ENCODE measurements around the gene HOXD12.

Gene HOXD12

DNA sequence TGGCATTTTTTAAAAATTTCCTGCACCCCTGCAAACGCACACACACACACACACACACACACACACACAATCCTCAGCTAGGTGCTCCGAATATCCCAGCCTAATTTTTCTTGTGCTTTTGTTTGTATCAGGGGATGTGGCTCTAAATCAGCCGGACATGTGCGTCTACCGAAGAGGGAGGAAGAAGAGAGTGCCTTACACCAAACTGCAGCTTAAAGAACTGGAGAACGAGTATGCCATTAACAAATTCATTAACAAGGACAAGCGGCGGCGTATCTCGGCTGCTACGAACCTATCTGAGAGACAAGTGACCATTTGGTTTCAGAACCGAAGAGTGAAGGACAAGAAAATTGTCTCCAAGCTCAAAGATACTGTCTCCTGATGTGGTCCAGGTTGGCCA is 5.2 kb upstream of the HOXD12 start:
- Histone ChIP-seq H3K27ac (ENCODE audit: insufficient read depth, low read depth, low read length, poor library complexity, severe bottlenecking) (no peak overlapping the region), H3K4me3 (ENCODE audit: insufficient read depth, low read depth, low read length) (no peak overlapping the region), H3K4me1 (ENCODE audit: control insufficient read depth, insufficient read depth, low read length) (no peaks in the 10 kb centered on the region), H3K9me3 (ENCODE audit: control insufficient read depth, low read length) (no peaks in the 10 kb centered on the region), H3K27me3 (ENCODE audit: control insufficient read depth, insufficient read depth, low read length, poor library complexity, severe bottlenecking) (peaks cover 100% of the 10 kb centered on the region), H3K36me3 (ENCODE audit: control insufficient read depth, insufficient read depth, low read length) (no peaks in the 10 kb centered on the region)
- WGBS, 2 experiments, result 7 to 14% methylated on average over 10 to 11 of the region's 12 CpGs

- Histone ChIP-seq H3K27ac (ENCODE audit: insufficient read depth, low read depth, low read length, poor library complexity, severe bottlenecking) (no peak overlapping the region), H3K9me3 (ENCODE audit: control insufficient read depth, low read length) (no peaks in the 10 kb centered on the region), H3K4me3 (ENCODE audit: insufficient read depth, low read depth, low read length) (no peak overlapping the region), H3K27me3 (ENCODE audit: control insufficient read depth, insufficient read depth, low read length, poor library complexity, severe bottlenecking) (peaks cover 100% of the 10 kb centered on the region), H3K36me3 (ENCODE audit: control insufficient read depth, insufficient read depth, low read length) (no peaks in the 10 kb centered on the region), H3K4me1 (ENCODE audit: control insufficient read depth, insufficient read depth, low read length) (no peaks in the 10 kb centered on the region)
- 14 to 19% methylated on average over 5 of the region's 5 CpGs for WGBS, 2 experiments
These were observed 4.2 kb upstream of the HOXD12 start for GRCh38 chr2:176095421-176095820.

DNA sequence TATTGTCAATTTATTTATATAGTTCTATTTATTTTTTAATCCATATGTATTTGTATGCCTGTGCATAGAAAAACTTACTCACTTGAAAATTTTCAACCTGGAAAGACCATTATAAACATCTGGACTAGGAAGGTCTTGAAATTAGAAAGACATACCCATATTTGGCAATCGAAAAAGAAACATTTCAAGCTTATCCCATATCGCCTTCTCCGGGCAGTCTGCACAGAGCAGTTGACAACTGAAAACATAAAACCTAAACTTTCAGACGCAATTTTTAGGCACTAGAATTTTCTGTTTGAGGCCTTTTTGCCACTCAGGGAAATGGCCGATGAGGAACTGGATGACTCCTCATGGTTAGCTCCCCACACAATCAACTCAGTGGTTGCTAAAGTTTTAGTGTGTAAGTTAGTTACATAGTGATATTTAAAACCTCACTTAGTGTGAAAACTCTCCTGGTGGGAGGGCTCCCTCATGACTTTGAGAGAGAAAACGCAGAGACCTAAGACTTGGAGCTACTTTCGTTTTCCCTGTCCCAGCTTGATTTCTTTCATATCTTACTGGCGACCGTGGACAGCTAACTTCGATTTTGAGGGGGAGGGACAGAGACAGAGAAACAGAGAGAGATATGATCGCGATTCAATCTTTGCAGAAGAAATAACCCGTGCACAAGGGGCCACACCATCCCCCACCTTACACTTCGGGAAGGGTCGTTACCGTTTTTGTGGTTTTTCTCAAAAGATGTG is 3.2 kb upstream of the HOXD12 start:
- Histone ChIP-seq H3K4me1 (ENCODE audit: control insufficient read depth, insufficient read depth, low read length) (no peaks in the 10 kb centered on the region), H3K36me3 (ENCODE audit: control insufficient read depth, insufficient read depth, low read length) (no peaks in the 10 kb centered on the region), H3K27me3 (ENCODE audit: control insufficient read depth, insufficient read depth, low read length, poor library complexity, severe bottlenecking) (peaks cover 100% of the 10 kb centered on the region), H3K4me3 (ENCODE audit: insufficient read depth, low read depth, low read length) (no peak overlapping the region), H3K27ac (ENCODE audit: insufficient read depth, low read depth, low read length, poor library complexity, severe bottlenecking) (no peak overlapping the region), H3K9me3 (ENCODE audit: control insufficient read depth, low read length) (no peaks in the 10 kb centered on the region)
- WGBS, 2 experiments, result 4% methylated on average over 15 to 16 of the region's 16 CpGs

GRCh38 chr2:176096986-176097819 is 2.4 kb upstream of the HOXD12 start:
- H3K4me1 ChIP-seq (ENCODE audit: control insufficient read depth, insufficient read depth, low read length), result no peaks in the 10 kb centered on the region
- no peaks in the 10 kb centered on the region for H3K36me3 ChIP-seq (ENCODE audit: control insufficient read depth, insufficient read depth, low read length)
- no peaks in the 10 kb centered on the region for H3K9me3 ChIP-seq (ENCODE audit: control insufficient read depth, low read length)
- H3K4me3 ChIP-seq (ENCODE audit: insufficient read depth, low read depth, low read length), result no peak overlapping the region
- H3K27me3 ChIP-seq (ENCODE audit: control insufficient read depth, insufficient read depth, low read length, poor library complexity, severe bottlenecking), result peaks cover 100% of the 10 kb centered on the region
- 0 to 1% methylated on average over 42 to 45 of the region's 45 CpGs for WGBS, 2 experiments
- H3K27ac ChIP-seq (ENCODE audit: insufficient read depth, low read depth, low read length, poor library complexity, severe bottlenecking), result no peak overlapping the region

GRCh38 chr2:176097820-176098365 is 1.7 kb upstream of the HOXD12 start:
- 1 to 2% methylated on average over 18 of the region's 18 CpGs for WGBS, 2 experiments
- H3K9me3 ChIP-seq (ENCODE audit: control insufficient read depth, low read length), result no peaks in the 10 kb centered on the region
- no peak overlapping the region for H3K4me3 ChIP-seq (ENCODE audit: insufficient read depth, low read depth, low read length)
- H3K4me1 ChIP-seq (ENCODE audit: control insufficient read depth, insufficient read depth, low read length), result no peaks in the 10 kb centered on the region
- no peak overlapping the region for H3K27ac ChIP-seq (ENCODE audit: insufficient read depth, low read depth, low read length, poor library complexity, severe bottlenecking)
- peaks cover 100% of the 10 kb centered on the region for H3K27me3 ChIP-seq (ENCODE audit: control insufficient read depth, insufficient read depth, low read length, poor library complexity, severe bottlenecking)
- H3K36me3 ChIP-seq (ENCODE audit: control insufficient read depth, insufficient read depth, low read length), result no peaks in the 10 kb centered on the region

- Histone ChIP-seq H3K36me3 (ENCODE audit: control insufficient read depth, insufficient read depth, low read length) (no peaks in the 10 kb centered on the region), H3K4me1 (ENCODE audit: control insufficient read depth, insufficient read depth, low read length) (no peaks in the 10 kb centered on the region), H3K27me3 (ENCODE audit: control insufficient read depth, insufficient read depth, low read length, poor library complexity, severe bottlenecking) (peaks cover 100% of the 10 kb centered on the region), H3K4me3 (ENCODE audit: insufficient read depth, low read depth, low read length) (no peak overlapping the region), H3K9me3 (ENCODE audit: control insufficient read depth, low read length) (no peaks in the 10 kb centered on the region), H3K27ac (ENCODE audit: insufficient read depth, low read depth, low read length, poor library complexity, severe bottlenecking) (no peak overlapping the region)
- 2% methylated on average over 35 of the region's 35 CpGs for WGBS, 2 experiments
These were observed 1.0 kb upstream of the HOXD12 start for GRCh38 chr2:176098366-176099158.

- H3K27me3 ChIP-seq (ENCODE audit: control insufficient read depth, insufficient read depth, low read length, poor library complexity, severe bottlenecking), result peaks cover 100% of the 10 kb centered on the region
- H3K27ac ChIP-seq (ENCODE audit: insufficient read depth, low read depth, low read length, poor library complexity, severe bottlenecking), result no peak overlapping the region
- WGBS, 2 experiments, result 3 to 5% methylated on average over 30 of the region's 30 CpGs
- H3K4me1 ChIP-seq (ENCODE audit: control insufficient read depth, insufficient read depth, low read length), result no peaks in the 10 kb centered on the region
- no peaks in the 10 kb centered on the region for H3K9me3 ChIP-seq (ENCODE audit: control insufficient read depth, low read length)
- H3K4me3 ChIP-seq (ENCODE audit: insufficient read depth, low read depth, low read length), result no peak overlapping the region
- no peaks in the 10 kb centered on the region for H3K36me3 ChIP-seq (ENCODE audit: control insufficient read depth, insufficient read depth, low read length)
These were observed 352 bp upstream of the HOXD12 start for GRCh38 chr2:176099159-176099727.

DNA sequence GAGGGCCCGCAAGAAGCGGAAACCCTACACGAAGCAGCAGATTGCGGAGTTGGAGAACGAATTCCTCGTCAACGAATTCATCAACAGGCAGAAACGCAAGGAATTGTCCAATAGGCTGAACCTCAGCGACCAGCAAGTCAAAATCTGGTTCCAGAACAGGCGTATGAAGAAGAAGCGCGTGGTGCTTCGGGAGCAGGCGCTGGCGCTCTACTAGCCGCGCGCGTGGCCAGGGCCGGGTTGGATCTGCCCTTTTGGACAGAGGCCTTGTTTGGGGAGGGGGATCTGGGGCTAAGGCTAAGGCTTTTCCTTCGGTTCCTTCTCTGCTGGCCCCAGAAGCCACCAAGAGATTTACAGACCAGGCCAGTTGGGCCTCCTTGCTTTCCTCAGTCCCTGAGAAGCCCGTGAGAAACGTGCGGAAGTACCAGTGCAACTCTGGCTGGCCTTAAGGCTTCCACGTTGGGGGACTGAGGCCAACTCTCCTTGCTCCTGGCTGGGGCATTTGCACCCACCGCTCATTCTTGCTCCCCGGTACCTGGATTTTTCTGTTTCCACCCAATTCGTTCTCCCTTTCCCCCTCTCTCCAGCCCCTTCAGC is 1.0 kb downstream of the HOXD12 start:
- Histone ChIP-seq H3K27me3 (ENCODE audit: control insufficient read depth, insufficient read depth, low read length, poor library complexity, severe bottlenecking) (peaks cover 100% of the 10 kb centered on the region), H3K27ac (ENCODE audit: insufficient read depth, low read depth, low read length, poor library complexity, severe bottlenecking) (no peak overlapping the region), H3K9me3 (ENCODE audit: control insufficient read depth, low read length) (no peaks in the 10 kb centered on the region), H3K4me1 (ENCODE audit: control insufficient read depth, insufficient read depth, low read length) (no peaks in the 10 kb centered on the region), H3K4me3 (ENCODE audit: insufficient read depth, low read depth, low read length) (no peak overlapping the region), H3K36me3 (ENCODE audit: control insufficient read depth, insufficient read depth, low read length) (no peaks in the 10 kb centered on the region)
- 6 to 7% methylated on average over 28 of the region's 28 CpGs for WGBS, 2 experiments

DNA sequence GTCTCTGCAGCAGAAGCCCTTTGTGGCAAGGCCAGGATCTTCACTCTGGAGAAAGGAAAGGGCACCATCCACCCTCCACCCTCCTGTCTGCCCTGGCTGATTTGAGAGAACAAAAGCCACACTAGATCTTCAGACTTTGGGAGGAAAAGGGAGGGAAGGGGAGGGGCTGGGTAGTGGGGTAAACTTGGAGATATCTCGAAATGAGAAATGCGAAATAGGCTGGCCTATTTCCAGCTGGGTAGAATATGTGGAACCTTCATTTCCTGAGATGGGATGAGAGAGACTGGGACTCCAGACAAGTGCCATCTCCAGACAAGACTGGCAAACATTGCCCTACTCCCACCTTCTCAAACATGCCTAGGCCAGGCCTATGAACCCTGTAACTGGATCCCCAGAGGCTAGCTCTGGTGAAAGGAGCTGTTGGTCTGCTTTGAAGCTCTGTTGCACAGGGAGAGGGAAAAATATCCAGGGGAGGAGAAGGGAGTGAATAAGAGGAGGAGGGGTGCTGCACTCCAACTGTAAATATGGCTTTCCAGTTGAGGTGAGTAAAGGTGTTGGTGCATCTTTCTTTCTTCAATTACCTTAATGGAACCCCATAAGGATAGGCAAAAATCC is 1.7 kb downstream of the HOXD12 start:
- H3K9me3 ChIP-seq (ENCODE audit: control insufficient read depth, low read length), result no peaks in the 10 kb centered on the region
- H3K4me1 ChIP-seq (ENCODE audit: control insufficient read depth, insufficient read depth, low read length), result no peaks in the 10 kb centered on the region
- no peaks in the 10 kb centered on the region for H3K36me3 ChIP-seq (ENCODE audit: control insufficient read depth, insufficient read depth, low read length)
- WGBS, 2 experiments, result 13 to 14% methylated on average over 2 of the region's 2 CpGs
- no peak overlapping the region for H3K4me3 ChIP-seq (ENCODE audit: insufficient read depth, low read depth, low read length)
- H3K27ac ChIP-seq (ENCODE audit: insufficient read depth, low read depth, low read length, poor library complexity, severe bottlenecking), result no peak overlapping the region
- H3K27me3 ChIP-seq (ENCODE audit: control insufficient read depth, insufficient read depth, low read length, poor library complexity, severe bottlenecking), result peaks cover 100% of the 10 kb centered on the region
